Upper lobe of left lung (tissue), 6 donors: ENCODE data around the gene CXCL16. TPM values are rescaled to one million over a fixed set of nuclear protein-coding genes. Genes with fewer than 3 reads are reported as not detected.

Experiments used
- ATAC-seq, 2 donors: fragments of 200-7000 bp; cut with Tn5 transposase; one replicate each; pipeline ENCODE4 v1.9.1; 2022; ENCODE audit warnings: mild to moderate bottlenecking in 2 of 2, moderate library complexity in 2 of 2; ENCODE audit not compliant: low FRiP score in 2 of 2
- DNase-seq, 2 donors: peaks; one replicate each; pipeline ENCODE4 v3.0.0-alpha.2; 2019 to 2020
- H3K27ac ChIP-seq, 4 donors: fragments of 200-600 bp; sonication (generic); one replicate each; pipeline ENCODE4 v1.5.1; 2016 to 2019
- H3K27me3 ChIP-seq, 4 donors: fragments of 200-600 bp; sonication (generic); one replicate each; pipeline ENCODE4 v1.5.1; 2017 to 2019
- H3K36me3 ChIP-seq, 4 donors: fragments of 200-600 bp; sonication (generic); one replicate each; pipeline ENCODE4 v1.5.1; 2016 to 2019
- H3K4me1 ChIP-seq, 4 donors: fragments of 200-600 bp; sonication (generic); one replicate each; pipeline ENCODE4 v1.5.1; 2018 to 2019
- H3K4me3 ChIP-seq, 4 donors: fragments of 200-600 bp; sonication (generic); one replicate each; pipeline ENCODE4 v1.5.1; 2017 to 2019; ENCODE audit warnings: mild to moderate bottlenecking in 2 of 4, moderate library complexity in 1 of 4
- H3K9me3 ChIP-seq, 4 donors: fragments of 200-600 bp; sonication (generic); one replicate each; pipeline ENCODE4 v1.5.1; 2018 to 2019
- EP300 ChIP-seq, 4 donors: sonication (generic); formaldehyde crosslinking; IDR thresholded peaks; one replicate each; pipeline ENCODE4 v1.5.1; 2017; ENCODE audit warnings: antibody characterized with exemption in 4 of 4, control low read depth in 2 of 4
- POLR2A ChIP-seq, 4 donors: fragments of 450-650 bp; IDR thresholded peaks; one replicate each; pipeline ENCODE4 v1.5.1; 2016 to 2017; ENCODE audit warnings: antibody characterized with exemption in 4 of 4, mild to moderate bottlenecking in 2 of 4
- POLR2AphosphoS5 ChIP-seq, 2 donors: sonication (generic); formaldehyde crosslinking; IDR thresholded peaks; one replicate each; pipeline ENCODE4 v1.5.1; 2017; ENCODE audit warnings: antibody characterized with exemption in 2 of 2
- WGBS, 2 donors: methylation state at CpG; one replicate each; pipeline ENCODE4 v1.1.5; 2017 to 2018; 5-methylcytosine and 5-hydroxymethylcytosine counted together
- total RNA-seq, 6 donors: library from RNA; depleted of rRNA in 4 of 6; stranded (reverse); fragments of >200 nt in 4 of 6; gene quantifications; one replicate each; pipeline versions ENCODE4 v1.1.0 to v1.2.1, GENCODE V29; 2016 to 2021
- TF ChIP-seq, protein P1 (sequence below), 6 experiments: fragments of 450-650 bp in 4 of 6; fragments of 200-600 bp in 2 of 6; sonication (generic) in 2 of 6; IDR thresholded peaks; one replicate each; pipeline ENCODE4 v1.5.1; 2016 to 2019; ENCODE audit warnings: antibody characterized with exemption in 6 of 6
- donor health status: DM: no; HTN: no; CAD: no; lungs with moderate emphysema.
- donor health status: DM: no; HTN: yes; CAD: no; lungs with severe emphysema.

Gene CXCL16
- total RNA-seq, 6 donors from 2014 or later = 62.9 to 281 (median 122) TPM

DNA sequence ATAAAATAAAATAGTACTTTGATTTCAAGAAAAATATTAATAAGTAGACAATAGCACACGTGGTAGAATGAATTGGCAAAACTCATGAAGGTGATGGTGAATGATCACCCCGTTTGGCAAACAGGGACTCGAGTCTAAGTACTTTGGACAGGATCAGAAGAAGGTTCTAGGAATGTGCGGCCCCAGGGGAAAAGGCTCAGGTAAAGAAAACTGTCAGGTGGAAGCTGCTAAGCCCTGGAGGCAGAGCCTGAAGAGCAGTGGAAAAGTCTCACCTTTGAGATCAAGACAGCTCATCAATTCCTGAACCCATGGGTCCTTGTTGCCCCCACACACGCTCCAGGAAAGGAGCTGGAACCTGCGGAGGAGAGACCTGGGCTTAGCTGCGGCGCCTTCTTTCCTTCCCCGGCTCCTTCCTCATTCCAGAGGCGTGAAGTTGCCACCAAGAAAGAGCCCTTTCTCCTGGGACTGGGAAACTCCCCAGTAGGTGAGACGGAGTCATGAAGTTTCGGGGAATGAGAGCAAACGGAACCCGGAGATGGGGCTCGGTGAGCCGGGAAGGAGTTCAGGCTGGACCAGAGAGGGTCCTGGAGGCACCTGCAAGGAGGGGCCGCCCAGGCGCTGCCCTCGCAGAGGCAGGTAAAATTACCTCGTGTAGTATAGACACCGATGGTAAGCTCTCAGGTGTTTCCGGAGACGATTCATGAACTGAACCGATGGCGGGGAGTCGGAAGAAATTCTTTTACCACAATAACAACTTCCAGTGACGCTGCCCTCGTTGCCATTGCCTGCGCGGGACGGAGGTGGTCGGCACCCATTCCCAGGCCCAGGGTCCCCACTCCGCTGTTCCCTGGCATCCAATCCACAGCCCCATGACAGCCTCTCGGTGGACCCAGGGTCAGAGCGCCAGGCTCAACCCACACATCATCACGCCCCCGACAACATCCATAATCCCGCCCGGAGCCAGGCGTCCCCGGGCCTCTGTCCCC lies 1.3 kb downstream of the CXCL16 start:
- Histone ChIP-seq H3K27me3 (no peaks in the 10 kb centered on the region), H3K9me3 (no peaks in the 10 kb centered on the region), H3K4me3 (peak overlapping the region; percentile 62 to 94 (median 74)), H3K36me3 (peaks cover 0 to 11% (median 4%) of the 10 kb centered on the region in 4 donors), H3K27ac (peak overlapping the region; percentile 82 to 94 (median 85)), H3K4me1 (peaks cover 9 to 24% (median 20%) of the 10 kb centered on the region in 4 donors)
- TF ChIP-seq, protein P1, sequence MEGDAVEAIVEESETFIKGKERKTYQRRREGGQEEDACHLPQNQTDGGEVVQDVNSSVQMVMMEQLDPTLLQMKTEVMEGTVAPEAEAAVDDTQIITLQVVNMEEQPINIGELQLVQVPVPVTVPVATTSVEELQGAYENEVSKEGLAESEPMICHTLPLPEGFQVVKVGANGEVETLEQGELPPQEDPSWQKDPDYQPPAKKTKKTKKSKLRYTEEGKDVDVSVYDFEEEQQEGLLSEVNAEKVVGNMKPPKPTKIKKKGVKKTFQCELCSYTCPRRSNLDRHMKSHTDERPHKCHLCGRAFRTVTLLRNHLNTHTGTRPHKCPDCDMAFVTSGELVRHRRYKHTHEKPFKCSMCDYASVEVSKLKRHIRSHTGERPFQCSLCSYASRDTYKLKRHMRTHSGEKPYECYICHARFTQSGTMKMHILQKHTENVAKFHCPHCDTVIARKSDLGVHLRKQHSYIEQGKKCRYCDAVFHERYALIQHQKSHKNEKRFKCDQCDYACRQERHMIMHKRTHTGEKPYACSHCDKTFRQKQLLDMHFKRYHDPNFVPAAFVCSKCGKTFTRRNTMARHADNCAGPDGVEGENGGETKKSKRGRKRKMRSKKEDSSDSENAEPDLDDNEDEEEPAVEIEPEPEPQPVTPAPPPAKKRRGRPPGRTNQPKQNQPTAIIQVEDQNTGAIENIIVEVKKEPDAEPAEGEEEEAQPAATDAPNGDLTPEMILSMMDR (IDR thresholded peaks at IDR 0.05) = no peak
- TF ChIP-seq EP300 (IDR thresholded peaks at IDR 0.05) = no peak
- TF ChIP-seq POLR2A (IDR thresholded peaks at IDR 0.05) = peak in 2 of 4 donors; percentile 47 to 62
- TF ChIP-seq POLR2AphosphoS5 (IDR thresholded peaks at IDR 0.05) = peak in 1 of 2 donors; percentile 58
- ATAC-seq (peak; percentile 16 to 63), DNase-seq (peak in 1 of 2 donors; percentile 77)
- 13 to 24% methylated on average over 26 to 36 of the region's 41 CpGs for WGBS, 2 donors

DNA sequence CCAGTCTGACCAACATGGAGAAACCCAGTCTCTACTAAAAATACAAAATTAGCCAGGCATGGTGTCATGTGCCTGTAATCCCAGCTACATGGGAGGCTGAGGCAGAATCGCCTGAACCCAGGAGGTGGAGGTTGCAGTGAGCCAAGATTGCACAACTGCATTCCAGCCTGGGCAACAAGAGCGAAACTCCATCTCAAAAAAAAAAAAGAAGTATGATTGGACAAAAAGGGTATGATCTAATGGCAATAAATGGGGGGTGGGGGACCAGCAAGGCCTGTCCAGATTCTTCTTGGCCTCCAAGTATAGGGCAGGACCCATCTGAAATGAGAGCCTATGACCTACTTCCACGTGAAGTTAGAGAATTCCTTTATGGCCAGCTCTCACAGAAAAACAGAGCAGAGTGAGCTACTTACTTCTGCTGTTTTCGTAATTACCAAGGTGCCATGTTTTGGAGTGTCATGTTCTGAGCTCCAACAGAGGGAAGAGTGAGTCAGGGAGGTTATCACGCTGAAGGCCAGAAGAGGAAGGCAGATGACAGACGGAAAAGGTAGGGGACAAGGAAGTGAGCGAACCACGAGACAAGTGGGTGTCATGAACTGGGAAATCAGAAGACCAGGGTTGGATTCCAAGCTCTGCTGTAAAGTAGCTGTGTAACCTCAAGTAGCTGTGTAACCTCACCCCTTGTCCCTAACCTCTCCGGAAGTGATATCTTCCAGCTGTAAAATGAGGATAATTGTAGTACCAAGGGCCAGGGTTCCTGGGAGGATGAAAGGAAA lies 3.7 kb downstream of the CXCL16 start:
- ATAC-seq = peak in 1 of 2 donors; percentile 19
- no peak overlapping the region for H3K4me3 ChIP-seq
- H3K36me3 ChIP-seq = peaks cover 0 to 17% (median 9%) of the 10 kb centered on the region in 4 donors
- TF ChIP-seq POLR2AphosphoS5 (IDR thresholded peaks at IDR 0.05) (peak; percentile 72 to 77), EP300 (IDR thresholded peaks at IDR 0.05) (peak in 2 of 4 donors; percentile 67 to 83), POLR2A (IDR thresholded peaks at IDR 0.05) (peak in 1 of 4 donors; percentile 50)
- TF ChIP-seq, protein P1 (IDR thresholded peaks at IDR 0.05) = no peak
- 49 to 58% methylated on average over 9 of the region's 9 CpGs for WGBS, 2 donors
- DNase-seq = peak in 1 of 2 donors; percentile 78
- H3K27me3 ChIP-seq = no peaks in the 10 kb centered on the region
- no peaks in the 10 kb centered on the region for H3K9me3 ChIP-seq
- peaks cover 17 to 37% (median 32%) of the 10 kb centered on the region in 4 donors for H3K4me1 ChIP-seq
- H3K27ac ChIP-seq = peak overlapping the region; percentile 42 to 80 (median 62)

DNA sequence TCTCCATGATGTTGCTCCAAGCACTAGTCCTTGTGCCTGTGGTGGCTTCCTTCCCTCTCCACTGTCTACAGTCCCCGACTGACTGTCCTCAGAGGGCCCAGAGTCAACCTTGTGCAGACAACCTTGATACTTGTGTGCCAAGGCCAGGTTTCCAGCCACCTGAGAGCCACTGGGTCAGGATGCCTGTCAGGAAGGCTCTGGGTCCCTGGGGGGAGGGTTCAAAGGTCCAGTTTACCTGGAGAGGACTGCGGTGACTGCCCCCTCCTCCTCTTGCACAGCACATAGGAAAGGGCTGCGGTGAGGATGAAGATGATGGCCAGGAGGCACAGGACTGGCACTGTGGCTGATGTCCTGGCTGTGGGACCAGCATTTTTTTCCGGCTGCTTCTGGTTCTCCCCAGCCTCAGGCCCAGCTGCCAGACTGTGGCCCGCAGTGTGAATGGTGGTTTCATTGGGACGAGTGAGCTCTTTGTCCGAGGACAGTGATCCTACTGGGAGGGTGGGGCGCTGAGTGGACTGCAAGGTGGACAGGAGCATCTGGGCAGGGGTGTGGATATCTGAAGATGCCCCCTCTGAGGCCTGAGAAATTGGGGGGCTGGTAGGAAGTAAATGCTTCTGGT lies 4.8 kb downstream of the CXCL16 start:
- Histone ChIP-seq H3K27ac (peak overlapping the region; percentile 42 to 80 (median 62)), H3K9me3 (no peaks in the 10 kb centered on the region), H3K4me1 (peaks cover 22 to 40% (median 37%) of the 10 kb centered on the region in 4 donors), H3K36me3 (peaks cover 0 to 17% (median 9%) of the 10 kb centered on the region in 4 donors), H3K27me3 (no peaks in the 10 kb centered on the region), H3K4me3 (no peak overlapping the region)
- WGBS, 2 donors = 87 to 93% methylated on average over 5 to 8 of the region's 8 CpGs
- TF ChIP-seq POLR2A (IDR thresholded peaks at IDR 0.05) (no peak), EP300 (IDR thresholded peaks at IDR 0.05) (no peak), POLR2AphosphoS5 (IDR thresholded peaks at IDR 0.05) (no peak)
- TF ChIP-seq, protein P1 (IDR thresholded peaks at IDR 0.05) = no peak
- DNase-seq = no peak
- ATAC-seq = no peak

DNA sequence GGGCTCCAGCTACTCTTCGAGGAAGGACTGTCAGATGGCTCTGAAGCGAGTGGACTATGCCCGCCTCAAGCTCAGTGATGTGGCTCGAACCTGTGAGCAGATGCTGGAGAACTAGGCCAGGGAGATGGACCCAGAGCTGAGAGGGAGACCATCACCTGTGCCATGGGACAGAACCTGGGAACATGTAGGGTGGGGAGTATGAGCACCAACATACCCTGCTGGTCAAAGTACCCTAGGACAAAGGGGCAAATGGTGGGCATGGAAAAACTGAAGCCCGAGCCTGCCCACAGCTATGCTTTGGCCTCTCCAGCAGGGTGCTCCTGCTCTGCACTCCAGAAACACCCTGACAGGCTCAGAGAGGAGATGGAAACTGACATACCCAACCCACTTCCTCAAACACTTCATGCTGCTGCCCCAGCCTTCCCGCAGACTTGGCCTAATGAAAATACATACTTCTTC lies 6.6 kb downstream of the CXCL16 start:
- H3K27ac ChIP-seq = peak overlapping the region; percentile 64 to 80 (median 78)
- no peaks in the 10 kb centered on the region for H3K9me3 ChIP-seq
- DNase-seq = peak in 1 of 2 donors; percentile 66
- H3K4me1 ChIP-seq = peaks cover 13 to 33% (median 28%) of the 10 kb centered on the region in 4 donors
- peaks cover 0 to 17% (median 9%) of the 10 kb centered on the region in 4 donors for H3K36me3 ChIP-seq
- H3K27me3 ChIP-seq = no peaks in the 10 kb centered on the region
- TF ChIP-seq POLR2AphosphoS5 (IDR thresholded peaks at IDR 0.05) = peak in 1 of 2 donors; percentile 21
- peak in 1 of 4 donors; percentile 37 for TF ChIP-seq POLR2A (IDR thresholded peaks at IDR 0.05)
- TF ChIP-seq EP300 (IDR thresholded peaks at IDR 0.05) = no peak
- TF ChIP-seq, protein P1 (IDR thresholded peaks at IDR 0.05) = peak in 5 of 6 experiments; percentile 21 to 54 (median 41)
- no peak overlapping the region for H3K4me3 ChIP-seq
- WGBS, 2 donors = 75 to 81% methylated on average over 6 of the region's 6 CpGs
- peak in 1 of 2 donors; percentile 48 for ATAC-seq
